HepG2 (cell line): ENCODE results near the gene TAF8. TPM values are rescaled to one million over a fixed set of nuclear protein-coding genes. Genes with fewer than 3 reads are reported as not detected.

ENCODE experiments used
- ATAC-seq: fragments of 200-7000 bp; cut with Tn5 transposase; 3 replicates; pipeline ENCODE4 v1.9.1; 2020; ENCODE audit warnings: mild to moderate bottlenecking, moderate library complexity
- BruUV-seq: library from RNA; stranded (reverse); fragments of 400-500 nt; replicated peaks from 2 replicates; lab custom pipeline; 2021; lab: Mats Ljungman, UMichigan
- CTCF ChIA-PET: fragments of 300-600 bp; formaldehyde crosslinking; extraction: SDS; loops from one replicate; lab custom pipeline; 2021; ENCODE audit warnings: low total read pairs, inconsistent platforms, low intra/inter-chr PET ratio; lab: Yijun Ruan, JAX
- POLR2A ChIA-PET: fragments of 350-600 bp; sonication (Branson Sonifier 250); formaldehyde crosslinking; loops from one replicate; lab custom pipeline; 2020; ENCODE audit warnings: antibody characterized with exemption, inconsistent platforms; lab: Yijun Ruan, JAX
- DNase-seq: peaks from one replicate; pipeline ENCODE4 v3.0.0-alpha.2; 2015; ENCODE audit warnings: low spot score
- FAIRE-seq: peaks from 3 replicates; lab custom pipeline; 2011; peaks lifted over from hg19 to GRCh38; lab: Jason Lieb, UNC
- H2AFZ ChIP-seq: one replicate; pipeline ENCODE4 v1.6.1; 2011; ENCODE audit warnings: low read length, inconsistent platforms
- H3K27ac ChIP-seq: fragments of 300-600 bp; 3 replicates; pipeline ENCODE4 v1.8.0; 2011; ENCODE audit warnings: mixed run types, mild to moderate bottlenecking, mixed read lengths, low read length, inconsistent platforms; ENCODE audit not compliant: insufficient read depth; ENCODE audit errors: extremely low read length
- H3K27me3 ChIP-seq, 2 experiments: fragments of 200-600 bp in 1 of 2; 2 replicates in 1 of 2; 3 replicates in 1 of 2; pipeline versions ENCODE4 v1.6.0 to v1.8.0; 2011; ENCODE audit warnings: low read length in 2 of 2, mild to moderate bottlenecking in 2 of 2, moderate library complexity in 2 of 2, inconsistent platforms in 1 of 2; ENCODE audit not compliant: insufficient read depth in 2 of 2, control insufficient read depth in 1 of 2
- H3K36me3 ChIP-seq, 2 experiments: fragments of 200-600 bp in 1 of 2; replicated peaks in 1 of 2; 2 replicates in 1 of 2; 3 replicates in 1 of 2; pipeline versions ENCODE4 v1.5.1 to v1.8.0; 2011; ENCODE audit warnings: low read length in 2 of 2, inconsistent platforms in 1 of 2; ENCODE audit not compliant: insufficient read depth in 2 of 2, control insufficient read depth in 1 of 2
- H3K4me1 ChIP-seq: 2 replicates; pipeline ENCODE4 v1.5.1; 2012; ENCODE audit warnings: low read length, inconsistent platforms; ENCODE audit not compliant: insufficient read depth
- H3K4me2 ChIP-seq: 2 replicates; pipeline ENCODE4 v1.6.0; 2011; ENCODE audit warnings: low read depth, low read length, inconsistent platforms
- H3K4me3 ChIP-seq, 3 experiments: fragments of 200-600 bp in 1 of 3; sonication (generic), shearing (Covaris generic) in 1 of 3; replicated peaks in 1 of 3; 2 replicates each; pipeline ENCODE4 v1.5.1; 2011 to 2016; ENCODE audit warnings: low read length in 3 of 3, inconsistent platforms in 2 of 3, low read depth in 2 of 3, mild to moderate bottlenecking in 2 of 3, control low read depth in 1 of 3, mixed read lengths in 1 of 3; ENCODE audit not compliant: insufficient read depth in 1 of 3
- H3K79me2 ChIP-seq: one replicate; pipeline ENCODE4 v1.6.1; 2011; ENCODE audit warnings: low read length, inconsistent platforms; ENCODE audit not compliant: insufficient read depth
- H3K9ac ChIP-seq: 2 replicates; pipeline ENCODE4 v1.6.0; 2011; ENCODE audit warnings: mild to moderate bottlenecking, low read depth, low read length, inconsistent platforms; ENCODE audit not compliant: insufficient read depth
- H3K9me3 ChIP-seq: 2 replicates; pipeline ENCODE4 v1.5.1; 2012; ENCODE audit warnings: mild to moderate bottlenecking, low read length
- H4K20me1 ChIP-seq: 2 replicates; pipeline ENCODE4 v1.6.0; 2011; ENCODE audit warnings: inconsistent platforms, mild to moderate bottlenecking, low read length, moderate library complexity; ENCODE audit not compliant: insufficient read depth
- ATM ChIP-seq: fragments of 450-650 bp; IDR thresholded peaks from 2 replicates; pipeline ENCODE4 v1.7.1; 2017; ENCODE audit warnings: mild to moderate bottlenecking, borderline replicate concordance
- FOXK2 ChIP-seq: fragments of 450-650 bp; IDR thresholded peaks from 2 replicates; pipeline ENCODE4 v1.6.1; 2016
- HCFC1 ChIP-seq: fragments of 150-350 bp; IDR thresholded peaks from 2 replicates; pipeline ENCODE4 v1.6.1; 2014; ENCODE audit warnings: low read depth, low read length
- HINFP ChIP-seq: sonication (generic); formaldehyde crosslinking; IDR thresholded peaks from 2 replicates; pipeline ENCODE4 v1.4.0; 2020; ENCODE audit warnings: low read depth, mild to moderate bottlenecking, missing genetic modification reagents
- MYNN ChIP-seq: sonication (generic); formaldehyde crosslinking; IDR thresholded peaks from 2 replicates; pipeline ENCODE4 v1.4.0; 2020; ENCODE audit warnings: mild to moderate bottlenecking, low read depth, missing genetic modification reagents
- NCOA1 ChIP-seq: sonication (generic); formaldehyde crosslinking; IDR thresholded peaks from 2 replicates; pipeline ENCODE4 v1.9.0; 2021; ENCODE audit warnings: missing genetic modification reagents
- TGIF2 ChIP-seq: IDR thresholded peaks from 2 replicates; pipeline ENCODE4 v1.6.1; 2016; ENCODE audit warnings: control low read depth, missing compliant biosample characterization
- ZNF678 ChIP-seq: sonication (generic); formaldehyde crosslinking; IDR thresholded peaks from 2 replicates; pipeline ENCODE4 v1.4.0; 2020; ENCODE audit warnings: mild to moderate bottlenecking, missing genetic modification reagents
- WGBS: methylation state at CpG from one replicate; pipeline ENCODE4 v1.1.6; 2017; ENCODE audit warnings: low lambda C conversion rate; 5-methylcytosine and 5-hydroxymethylcytosine counted together
- in situ Hi-C: cut with HindIII; loops from 2 replicates; pipeline ENCODE4 v1.10.0; 2017; ENCODE audit warnings: low pct_unique_long_range_greater_than_20kb; ENCODE audit not compliant: extremely low pct_ligation_motif_present
- intact Hi-C: fragments of 100-400 bp; cut with micrococcal nuclease; formaldehyde crosslinking; loops from one replicate; pipeline ENCODE4 v1.10.0; 2022; ENCODE audit not compliant: unreplicated experiment
- polyA plus RNA-seq, 8 experiments: library from polyadenylated mRNA; depleted of rRNA in 3 of 8; stranded (reverse) in 7 of 8; unstranded in 1 of 8; fragments of >200 nt; fragmentation: Illumina TruSeq in 4 of 8; extraction: Trizol in 4 of 8; gene quantifications; 2 replicates each; pipeline versions ENCODE4 v1.2.1 to v1.2.3, GENCODE V29; 2011 to 2016; ENCODE audit warnings: low read depth in 4 of 8, missing spikeins in 1 of 8, mixed read lengths in 1 of 8; ENCODE audit not compliant: insufficient read depth in 1 of 8
- total RNA-seq, 5 experiments: library from RNA; depleted of rRNA; stranded (reverse); fragments of >200 nt; fragmentation: Illumina TruSeq; extraction: Trizol; gene quantifications; 2 replicates each; pipeline ENCODE4 v1.2.3, GENCODE V29; 2016; ENCODE audit warnings: low read depth in 1 of 5
- TF ChIP-seq, protein P1 (sequence below): sonication (generic); formaldehyde crosslinking; IDR thresholded peaks from 2 replicates; pipeline ENCODE4 v1.8.1; 2023; ENCODE audit warnings: mild to moderate bottlenecking, missing genetic modification reagents, borderline replicate concordance

TAF8 gene
- total and polyA plus RNA-seq, 2 of the 13 experiments (the other 11 are each of a cell fraction or from before 2014, with no cell fraction given) = 25.2 to 25.8 TPM

DNA sequence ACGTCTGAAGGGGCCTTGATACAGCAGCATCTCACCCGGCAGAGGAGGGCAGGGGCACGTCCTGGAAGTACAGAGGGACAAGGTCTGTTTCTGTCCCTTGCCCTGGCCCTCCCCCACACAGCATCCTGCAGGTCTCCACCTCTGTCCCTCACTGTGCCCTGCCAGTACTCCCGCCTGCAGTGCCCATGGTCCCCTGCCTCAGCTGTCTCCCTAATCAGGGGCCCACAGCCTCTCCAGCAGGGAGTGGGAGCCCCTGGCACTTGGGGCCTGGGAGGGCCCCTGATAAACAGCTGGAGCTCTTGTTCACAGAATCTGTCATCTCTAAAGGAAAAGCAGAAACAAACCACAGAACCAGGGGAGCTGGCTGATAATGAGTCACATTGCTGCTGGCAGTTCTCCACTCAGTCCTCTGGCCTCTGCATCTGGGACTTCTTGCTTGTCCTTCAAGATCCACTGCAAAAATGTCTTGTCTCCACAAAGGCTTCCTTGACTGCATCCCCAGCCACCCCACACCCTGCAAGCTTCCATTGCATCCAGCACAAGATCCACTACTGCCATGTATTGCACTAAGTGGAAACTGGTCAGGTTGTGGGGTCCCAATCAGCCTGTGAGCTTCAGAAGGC, 33.2 kb upstream of the TAF8 start:
- H3K4me2 ChIP-seq = no peak overlapping the region
- no peak for FAIRE-seq
- 0 out of 2 replicates have a peak, but pooled peaks cover 4% of the 10 kb centered on the region for H3K4me1 ChIP-seq
- no peak for DNase-seq
- H3K79me2 ChIP-seq = no peaks in the 10 kb centered on the region
- no peak overlapping the region for H3K9ac ChIP-seq
- no TSS peak for BruUV-seq
- ChIA-PET CTCF (no interaction called here), POLR2A (no interaction called here)
- H4K20me1 ChIP-seq = no peaks in the 10 kb centered on the region
- intact Hi-C loops = no loop called here
- H3K36me3 ChIP-seq = no peaks in the 10 kb centered on the region
- TF ChIP-seq HCFC1 (no peak), MYNN (no peak), HINFP (0 out of 2 replicates have a peak, but pooled peaks have one; percentile 16), FOXK2 (no peak)
- TF ChIP-seq, protein P1, sequence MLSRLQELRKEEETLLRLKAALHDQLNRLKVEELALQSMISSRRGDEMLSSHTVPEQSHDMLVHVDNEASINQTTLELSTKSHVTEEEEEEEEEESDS (CRISPR knock-in tag) = no peak
- H3K27me3 ChIP-seq = no peaks in the 10 kb centered on the region
- no peak overlapping the region for H2AFZ ChIP-seq
- 15% methylated on average over 4 of the region's 4 CpGs for WGBS
- H3K9me3 ChIP-seq = no peaks in the 10 kb centered on the region
- H3K27ac ChIP-seq = no peak overlapping the region
- in situ Hi-C loops = no loop called here
- peak; percentile 62 for ATAC-seq
- H3K4me3 ChIP-seq = no peak overlapping the region

- CTCF ChIA-PET = no interaction called here
- DNase-seq (no peak), FAIRE-seq (no peak), ATAC-seq (no peak)
- peaks cover 15% of the 10 kb centered on the region; the same call in 1 of the 2 replicates for H3K4me1 ChIP-seq
- no TSS peak for BruUV-seq
- intact Hi-C loops = no loop called here
- H3K9ac ChIP-seq = no peak overlapping the region
- no peak overlapping the region for H3K27ac ChIP-seq
- no peaks in the 10 kb centered on the region for H4K20me1 ChIP-seq
- no peaks in the 10 kb centered on the region for H3K9me3 ChIP-seq
- no peaks in the 10 kb centered on the region for H3K36me3 ChIP-seq
- no peaks in the 10 kb centered on the region for H3K27me3 ChIP-seq
- no peaks in the 10 kb centered on the region for H3K79me2 ChIP-seq
- in situ Hi-C loops = no loop called here
- TF ChIP-seq NCOA1 (CRISPR knock-in tag) (no peak), TGIF2 (CRISPR knock-in tag) (no peak), ATM (no peak), ZNF678 (no peak)
- no peak overlapping the region for H3K4me2 ChIP-seq
- 74% methylated on average over 8 of the region's 8 CpGs for WGBS
- H3K4me3 ChIP-seq = no peak overlapping the region
- H2AFZ ChIP-seq = no peak overlapping the region
- POLR2A ChIA-PET = no interaction called here
These were observed 29.4 kb upstream of the TAF8 start for GRCh38 chr6:42020967-42021366.
